PC-3 (cell line): ENCODE results near the gene HNRNPH2. TPM values are rescaled to one million over a fixed set of nuclear protein-coding genes. Genes with fewer than 3 reads are reported as not detected.

Source experiments
- ATAC-seq: fragments of 200-7000 bp; cut with Tn5 transposase; 2 replicates; pipeline ENCODE4 v1.9.1; 2020; ENCODE audit warnings: mild to moderate bottlenecking, moderate library complexity
- BruUV-seq: library from RNA; stranded (reverse); fragments of 400-500 nt; replicated peaks from 2 replicates; lab custom pipeline; 2021; lab: Mats Ljungman, UMichigan
- CTCF ChIA-PET: fragments of 300-600 bp; sonication (Branson Sonifier 250); formaldehyde crosslinking; loops from one replicate; lab custom pipeline; 2022; ENCODE audit warnings: antibody characterized with exemption; lab: Charles Lee
- POLR2A ChIA-PET: fragments of 300-600 bp; sonication (Branson Sonifier 250); formaldehyde crosslinking; loops from one replicate; lab custom pipeline; 2022; ENCODE audit warnings: antibody characterized with exemption; ENCODE audit not compliant: unreplicated experiment; lab: Charles Lee
- DNase-seq: peaks from one replicate; pipeline ENCODE4 v3.0.0-alpha.2; 2015
- H2AFZ ChIP-seq: fragments of 300-600 bp; sonication (generic); 2 replicates; pipeline ENCODE4 v1.6.0; 2016; ENCODE audit warnings: antibody characterized with exemption, low read length
- H3F3A ChIP-seq: fragments of 300-600 bp; sonication (generic); one replicate; pipeline ENCODE4 v1.6.0; 2017; ENCODE audit warnings: antibody characterized with exemption, low read length, control low read depth, mild to moderate bottlenecking; ENCODE audit not compliant: unreplicated experiment
- H3K27ac ChIP-seq: fragments of 300-600 bp; sonication (generic); 2 replicates; pipeline ENCODE4 v1.5.1; 2016; ENCODE audit warnings: mild to moderate bottlenecking, low read length
- H3K27me3 ChIP-seq: fragments of 300-600 bp; sonication (generic); 2 replicates; pipeline ENCODE4 v1.6.1; 2016; ENCODE audit warnings: low read length, mixed read lengths
- H3K36me3 ChIP-seq: fragments of 300-600 bp; sonication (generic); 2 replicates; pipeline ENCODE4 v1.6.1; 2016; ENCODE audit warnings: low read depth, mixed run types, low read length, mixed read lengths
- H3K4me1 ChIP-seq: fragments of 300-600 bp; sonication (generic); 2 replicates; pipeline ENCODE4 v1.5.1; 2016; ENCODE audit warnings: low read length; ENCODE audit not compliant: insufficient read depth
- H3K4me2 ChIP-seq: fragments of 300-600 bp; sonication (generic); 2 replicates; pipeline ENCODE4 v1.6.0; 2016; ENCODE audit warnings: low read length
- H3K4me3 ChIP-seq: fragments of 300-600 bp; sonication (generic); 2 replicates; pipeline ENCODE4 v1.5.1; 2016; ENCODE audit warnings: mild to moderate bottlenecking, low read length, mixed read lengths
- H3K79me2 ChIP-seq: fragments of 300-600 bp; sonication (generic); 2 replicates; pipeline ENCODE4 v1.6.1; 2017; ENCODE audit warnings: low read length, mixed read lengths
- H3K9ac ChIP-seq: fragments of 300-600 bp; sonication (generic); 2 replicates; pipeline ENCODE4 v1.6.0; 2016; ENCODE audit warnings: mild to moderate bottlenecking, low read length
- H3K9me2 ChIP-seq: fragments of 300-600 bp; sonication (generic); replicated peaks from 2 replicates; pipeline ENCODE4 v1.6.1; 2016; ENCODE audit warnings: mixed run types, low read length, mixed read lengths
- H3K9me3 ChIP-seq: fragments of 300-600 bp; sonication (generic); 2 replicates; pipeline ENCODE4 v1.6.1; 2016; ENCODE audit warnings: low read length, mixed read lengths
- H4K20me1 ChIP-seq: fragments of 300-600 bp; sonication (generic); 2 replicates; pipeline ENCODE4 v1.6.1; 2016; ENCODE audit warnings: low read length, mixed read lengths
- EZH2 ChIP-seq: fragments of 300-600 bp; sonication (generic); IDR thresholded peaks from one replicate; pipeline ENCODE4 v1.6.1; 2017; ENCODE audit warnings: antibody characterized with exemption, mild to moderate bottlenecking, low read length; ENCODE audit not compliant: unreplicated experiment
- EZH2phosphoT487 ChIP-seq: fragments of 300-600 bp; sonication (generic); IDR thresholded peaks from 2 replicates; pipeline ENCODE4 v1.6.1; 2018; ENCODE audit warnings: mild to moderate bottlenecking, antibody characterized with exemption, low read length, borderline replicate concordance
- intact Hi-C: fragments of 100-400 bp; cut with micrococcal nuclease; formaldehyde crosslinking; loops from 2 replicates; pipeline ENCODE4 v1.9.0; 2023
- total RNA-seq: library from RNA; depleted of rRNA; stranded (reverse); fragments of >200 nt; gene quantifications from 2 replicates; pipeline ENCODE4 v1.2.3, GENCODE V29; 2014
- TF ChIP-seq, protein P1 (sequence below): fragments of 300-600 bp; sonication (generic); conservative IDR thresholded peaks from 2 replicates; pipeline ENCODE4 v1.5.1; 2017; ENCODE audit warnings: antibody characterized with exemption, low read depth, mild to moderate bottlenecking, low read length

The HNRNPH2 gene
- total RNA-seq, 1 experiment from 2014 or later = 54.8 TPM

DNA sequence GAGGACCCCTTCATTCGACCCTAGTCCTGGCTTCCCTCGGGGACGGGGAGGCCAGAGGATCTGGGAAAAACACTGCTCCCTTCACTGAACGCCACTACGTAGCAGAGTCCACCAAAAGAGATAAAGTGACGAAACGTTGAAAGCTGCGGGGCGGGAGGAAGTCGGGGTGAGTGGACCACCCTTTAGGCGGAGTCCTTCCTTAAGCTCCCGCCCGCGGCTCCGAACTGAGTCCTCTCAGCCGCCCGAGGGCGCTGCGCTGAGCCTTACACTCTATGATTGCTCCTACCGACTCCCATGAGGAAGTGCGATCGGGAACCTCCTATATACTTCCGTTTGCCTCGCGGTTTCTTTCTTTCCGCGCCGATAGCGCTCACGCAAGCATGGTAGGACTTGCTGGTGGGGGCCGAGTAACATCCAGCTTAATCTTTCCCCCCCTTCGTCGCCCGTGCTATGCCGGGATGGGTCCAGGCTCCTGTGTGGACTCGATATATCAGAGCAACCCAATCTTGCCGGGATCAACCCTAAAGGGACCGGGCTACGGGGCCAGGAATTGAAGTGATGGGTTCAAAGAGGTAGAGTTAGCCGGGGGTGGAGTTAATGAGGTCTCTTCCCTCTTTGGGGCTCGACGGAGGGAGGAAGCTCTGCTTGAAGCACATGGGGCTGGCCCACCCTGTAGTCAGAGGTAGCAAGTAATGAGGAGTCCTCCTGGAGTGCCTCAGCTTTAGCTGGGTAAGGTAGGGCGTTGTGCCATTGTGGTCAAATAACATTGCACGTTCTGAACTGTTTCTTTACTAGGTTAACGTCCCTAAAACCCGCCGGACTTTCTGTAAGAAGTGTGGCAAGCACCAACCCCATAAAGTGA lies 17.1 kb upstream of the HNRNPH2 start, which contains the start of gene RPL36A:
Gene RPL36A (plus strand): TSS at position 348 of the 862 bp plus-strand sequence. CDS start 33 bp downstream, at position 381.
- peak within 1 kb of the TSS; percentile 95 for H3K4me3 ChIP-seq
- TF ChIP-seq, protein P1, sequence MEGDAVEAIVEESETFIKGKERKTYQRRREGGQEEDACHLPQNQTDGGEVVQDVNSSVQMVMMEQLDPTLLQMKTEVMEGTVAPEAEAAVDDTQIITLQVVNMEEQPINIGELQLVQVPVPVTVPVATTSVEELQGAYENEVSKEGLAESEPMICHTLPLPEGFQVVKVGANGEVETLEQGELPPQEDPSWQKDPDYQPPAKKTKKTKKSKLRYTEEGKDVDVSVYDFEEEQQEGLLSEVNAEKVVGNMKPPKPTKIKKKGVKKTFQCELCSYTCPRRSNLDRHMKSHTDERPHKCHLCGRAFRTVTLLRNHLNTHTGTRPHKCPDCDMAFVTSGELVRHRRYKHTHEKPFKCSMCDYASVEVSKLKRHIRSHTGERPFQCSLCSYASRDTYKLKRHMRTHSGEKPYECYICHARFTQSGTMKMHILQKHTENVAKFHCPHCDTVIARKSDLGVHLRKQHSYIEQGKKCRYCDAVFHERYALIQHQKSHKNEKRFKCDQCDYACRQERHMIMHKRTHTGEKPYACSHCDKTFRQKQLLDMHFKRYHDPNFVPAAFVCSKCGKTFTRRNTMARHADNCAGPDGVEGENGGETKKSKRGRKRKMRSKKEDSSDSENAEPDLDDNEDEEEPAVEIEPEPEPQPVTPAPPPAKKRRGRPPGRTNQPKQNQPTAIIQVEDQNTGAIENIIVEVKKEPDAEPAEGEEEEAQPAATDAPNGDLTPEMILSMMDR = peak; percentile 78
- no peak for TF ChIP-seq EZH2phosphoT487
- H3K9me3 ChIP-seq = no peaks in the 10 kb centered on the region
- TSS peak; percentile 73 for BruUV-seq
- peak within 1 kb of the TSS; percentile 97 for H2AFZ ChIP-seq
- H3K27me3 ChIP-seq = no peaks in the 10 kb centered on the region
- peaks cover 22% of the 10 kb centered on the region for H3K4me1 ChIP-seq
- DNase-seq = peak; percentile 93
- intact Hi-C loops = loop anchor here (1.0 to 2.0 kb wide), 2 partner anchors 17 to 42 kb away; partner anchors contain the start of genes HNRNPH2 and TIMM8A
- no peaks in the 10 kb centered on the region for H3K9me2 ChIP-seq
- H3K4me2 ChIP-seq = peak within 1 kb of the TSS; percentile 91
- peak within 1 kb of the TSS; percentile 100 for H3K9ac ChIP-seq
- peaks cover 32% of the 10 kb centered on the region for H3K36me3 ChIP-seq
- H3F3A ChIP-seq = no peaks in the 10 kb centered on the region
- peaks cover 33% of the 10 kb centered on the region for H3K79me2 ChIP-seq
- POLR2A ChIA-PET = no interaction called here
- CTCF ChIA-PET = interaction anchor here (1.0 kb wide), 1 partner anchor 42 kb away, joined by 3 read pairs; the partner anchor contains the start of gene TIMM8A
- ATAC-seq = peak; percentile 97
- peaks cover 17% of the 10 kb centered on the region; the same call in 1 of the 2 replicates for H4K20me1 ChIP-seq
- H3K27ac ChIP-seq = peak within 1 kb of the TSS; percentile 69

- H3K4me1 ChIP-seq = peaks cover 22% of the 10 kb centered on the region
- H3K4me2 ChIP-seq = peak overlapping the region; percentile 91
- peaks cover 17% of the 10 kb centered on the region; the same call in 1 of the 2 replicates for H4K20me1 ChIP-seq
- no peaks in the 10 kb centered on the region for H3K9me2 ChIP-seq
- H3K27me3 ChIP-seq = no peaks in the 10 kb centered on the region
- TF ChIP-seq EZH2phosphoT487 = no peak
- TF ChIP-seq, protein P1 = no peak
- TF ChIP-seq EZH2 = no peak
- H2AFZ ChIP-seq = no peak overlapping the region
- no peaks in the 10 kb centered on the region for H3K9me3 ChIP-seq
- intact Hi-C loops = loop anchor here (2.0 kb wide), 1 partner anchor 43 kb away; the partner anchor contains the start of gene TIMM8A
- POLR2A ChIA-PET = no interaction called here
- peak overlapping the region; percentile 69 for H3K27ac ChIP-seq
- ATAC-seq (no peak), DNase-seq (no peak)
- CTCF ChIA-PET = no interaction called here
- peak overlapping the region; percentile 100 for H3K9ac ChIP-seq
- BruUV-seq = no TSS peak
- H3K79me2 ChIP-seq = peaks cover 33% of the 10 kb centered on the region
- peak overlapping the region; percentile 95 for H3K4me3 ChIP-seq
- no peaks in the 10 kb centered on the region for H3F3A ChIP-seq
- H3K36me3 ChIP-seq = peaks cover 35% of the 10 kb centered on the region
These were observed 16.2 kb upstream of the HNRNPH2 start for GRCh38 chrX:101391831-101392230.
